ENCODE results near the gene TXNDC2. TPM values are rescaled to one million over a fixed set of nuclear protein-coding genes. Genes with fewer than 3 reads are reported as not detected.

The TXNDC2 gene
- total and polyA plus RNA-seq, 4 donors, result under 0.01 to 0.09 TPM; not detected in 2

DNA sequence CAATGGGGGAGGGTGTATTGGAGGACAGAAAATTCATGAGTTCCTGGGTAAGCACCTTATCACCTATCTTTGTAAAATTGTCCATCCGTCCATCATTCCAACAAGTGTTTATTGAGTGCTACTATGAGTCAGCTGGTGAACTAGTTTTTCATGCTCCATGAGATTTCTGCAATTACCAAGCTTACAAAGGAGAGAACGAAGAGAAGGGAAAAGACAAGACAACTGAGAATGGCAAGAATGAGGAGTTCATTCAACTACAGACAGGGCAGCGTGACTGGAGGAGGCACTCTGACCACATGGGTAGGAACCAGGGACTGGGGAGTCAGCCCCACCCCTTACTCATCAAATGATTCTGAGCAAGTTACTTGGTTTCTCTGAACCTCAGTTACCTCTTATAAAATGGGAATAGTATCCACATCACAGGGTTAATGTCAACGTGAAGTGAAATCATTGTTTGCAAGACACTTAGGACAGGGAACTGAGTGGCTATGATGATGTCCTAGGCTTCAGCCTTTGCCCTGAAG, 18.6 kb upstream of the TXNDC2 start:
- WGBS, result 83% methylated on average over 4 of the region's 4 CpGs
- Histone ChIP-seq H3K9ac (ENCODE audit: low read depth in 1 of 2, low read length in 2 of 2) (no peak overlapping the region), H3K4me3 (ENCODE audit: low read depth in 1 of 3, low read length in 3 of 3) (no peak overlapping the region), H3K9me3 (ENCODE audit: control insufficient read depth in 4 of 4, low read length in 3 of 4) (peaks cover 0 to 3% (median 3%) of the 10 kb centered on the region in 4 donors), H3K27ac (ENCODE audit: low read depth in 1 of 2, low read length in 2 of 2) (no peak overlapping the region), H3K27me3 (ENCODE audit: control insufficient read depth in 4 of 4, insufficient read depth in 4 of 4, low read length in 3 of 4) (no peaks in the 10 kb centered on the region), H3K36me3 (ENCODE audit: control insufficient read depth in 4 of 4, insufficient read depth in 3 of 4, low read depth in 1 of 4, low read length in 3 of 4) (no peaks in the 10 kb centered on the region), H3K4me1 (ENCODE audit: control insufficient read depth in 4 of 4, insufficient read depth in 4 of 4, low read length in 3 of 4) (no peaks in the 10 kb centered on the region)
- TF ChIP-seq RAD21 (IDR thresholded peaks at IDR 0.05) (no peak), YY1 (IDR thresholded peaks at IDR 0.05) (no peak), GABPA (IDR thresholded peaks at IDR 0.05 in 1 of 2, conservative IDR thresholded peaks at IDR 0.05 in 1 of 2) (no peak), HNF4A (conservative IDR thresholded peaks at IDR 0.05) (no peak), TAF1 (conservative IDR thresholded peaks at IDR 0.05) (no peak)
- TF ChIP-seq, protein P1, sequence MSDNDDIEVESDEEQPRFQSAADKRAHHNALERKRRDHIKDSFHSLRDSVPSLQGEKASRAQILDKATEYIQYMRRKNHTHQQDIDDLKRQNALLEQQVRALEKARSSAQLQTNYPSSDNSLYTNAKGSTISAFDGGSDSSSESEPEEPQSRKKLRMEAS (IDR thresholded peaks at IDR 0.05), result no peak
- TF ChIP-seq, protein P2, sequence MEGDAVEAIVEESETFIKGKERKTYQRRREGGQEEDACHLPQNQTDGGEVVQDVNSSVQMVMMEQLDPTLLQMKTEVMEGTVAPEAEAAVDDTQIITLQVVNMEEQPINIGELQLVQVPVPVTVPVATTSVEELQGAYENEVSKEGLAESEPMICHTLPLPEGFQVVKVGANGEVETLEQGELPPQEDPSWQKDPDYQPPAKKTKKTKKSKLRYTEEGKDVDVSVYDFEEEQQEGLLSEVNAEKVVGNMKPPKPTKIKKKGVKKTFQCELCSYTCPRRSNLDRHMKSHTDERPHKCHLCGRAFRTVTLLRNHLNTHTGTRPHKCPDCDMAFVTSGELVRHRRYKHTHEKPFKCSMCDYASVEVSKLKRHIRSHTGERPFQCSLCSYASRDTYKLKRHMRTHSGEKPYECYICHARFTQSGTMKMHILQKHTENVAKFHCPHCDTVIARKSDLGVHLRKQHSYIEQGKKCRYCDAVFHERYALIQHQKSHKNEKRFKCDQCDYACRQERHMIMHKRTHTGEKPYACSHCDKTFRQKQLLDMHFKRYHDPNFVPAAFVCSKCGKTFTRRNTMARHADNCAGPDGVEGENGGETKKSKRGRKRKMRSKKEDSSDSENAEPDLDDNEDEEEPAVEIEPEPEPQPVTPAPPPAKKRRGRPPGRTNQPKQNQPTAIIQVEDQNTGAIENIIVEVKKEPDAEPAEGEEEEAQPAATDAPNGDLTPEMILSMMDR (IDR thresholded peaks at IDR 0.05; ENCODE audit: low read depth, low read length, missing input control), result no peak
- TF ChIP-seq, protein P3, sequence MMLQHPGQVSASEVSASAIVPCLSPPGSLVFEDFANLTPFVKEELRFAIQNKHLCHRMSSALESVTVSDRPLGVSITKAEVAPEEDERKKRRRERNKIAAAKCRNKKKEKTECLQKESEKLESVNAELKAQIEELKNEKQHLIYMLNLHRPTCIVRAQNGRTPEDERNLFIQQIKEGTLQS (IDR thresholded peaks at IDR 0.05), result no peak
- TF ChIP-seq, protein P4, sequence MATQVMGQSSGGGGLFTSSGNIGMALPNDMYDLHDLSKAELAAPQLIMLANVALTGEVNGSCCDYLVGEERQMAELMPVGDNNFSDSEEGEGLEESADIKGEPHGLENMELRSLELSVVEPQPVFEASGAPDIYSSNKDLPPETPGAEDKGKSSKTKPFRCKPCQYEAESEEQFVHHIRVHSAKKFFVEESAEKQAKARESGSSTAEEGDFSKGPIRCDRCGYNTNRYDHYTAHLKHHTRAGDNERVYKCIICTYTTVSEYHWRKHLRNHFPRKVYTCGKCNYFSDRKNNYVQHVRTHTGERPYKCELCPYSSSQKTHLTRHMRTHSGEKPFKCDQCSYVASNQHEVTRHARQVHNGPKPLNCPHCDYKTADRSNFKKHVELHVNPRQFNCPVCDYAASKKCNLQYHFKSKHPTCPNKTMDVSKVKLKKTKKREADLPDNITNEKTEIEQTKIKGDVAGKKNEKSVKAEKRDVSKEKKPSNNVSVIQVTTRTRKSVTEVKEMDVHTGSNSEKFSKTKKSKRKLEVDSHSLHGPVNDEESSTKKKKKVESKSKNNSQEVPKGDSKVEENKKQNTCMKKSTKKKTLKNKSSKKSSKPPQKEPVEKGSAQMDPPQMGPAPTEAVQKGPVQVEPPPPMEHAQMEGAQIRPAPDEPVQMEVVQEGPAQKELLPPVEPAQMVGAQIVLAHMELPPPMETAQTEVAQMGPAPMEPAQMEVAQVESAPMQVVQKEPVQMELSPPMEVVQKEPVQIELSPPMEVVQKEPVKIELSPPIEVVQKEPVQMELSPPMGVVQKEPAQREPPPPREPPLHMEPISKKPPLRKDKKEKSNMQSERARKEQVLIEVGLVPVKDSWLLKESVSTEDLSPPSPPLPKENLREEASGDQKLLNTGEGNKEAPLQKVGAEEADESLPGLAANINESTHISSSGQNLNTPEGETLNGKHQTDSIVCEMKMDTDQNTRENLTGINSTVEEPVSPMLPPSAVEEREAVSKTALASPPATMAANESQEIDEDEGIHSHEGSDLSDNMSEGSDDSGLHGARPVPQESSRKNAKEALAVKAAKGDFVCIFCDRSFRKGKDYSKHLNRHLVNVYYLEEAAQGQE (IDR thresholded peaks at IDR 0.05), result no peak
- DNase-seq (ENCODE audit: low spot score), result no peak

DNA sequence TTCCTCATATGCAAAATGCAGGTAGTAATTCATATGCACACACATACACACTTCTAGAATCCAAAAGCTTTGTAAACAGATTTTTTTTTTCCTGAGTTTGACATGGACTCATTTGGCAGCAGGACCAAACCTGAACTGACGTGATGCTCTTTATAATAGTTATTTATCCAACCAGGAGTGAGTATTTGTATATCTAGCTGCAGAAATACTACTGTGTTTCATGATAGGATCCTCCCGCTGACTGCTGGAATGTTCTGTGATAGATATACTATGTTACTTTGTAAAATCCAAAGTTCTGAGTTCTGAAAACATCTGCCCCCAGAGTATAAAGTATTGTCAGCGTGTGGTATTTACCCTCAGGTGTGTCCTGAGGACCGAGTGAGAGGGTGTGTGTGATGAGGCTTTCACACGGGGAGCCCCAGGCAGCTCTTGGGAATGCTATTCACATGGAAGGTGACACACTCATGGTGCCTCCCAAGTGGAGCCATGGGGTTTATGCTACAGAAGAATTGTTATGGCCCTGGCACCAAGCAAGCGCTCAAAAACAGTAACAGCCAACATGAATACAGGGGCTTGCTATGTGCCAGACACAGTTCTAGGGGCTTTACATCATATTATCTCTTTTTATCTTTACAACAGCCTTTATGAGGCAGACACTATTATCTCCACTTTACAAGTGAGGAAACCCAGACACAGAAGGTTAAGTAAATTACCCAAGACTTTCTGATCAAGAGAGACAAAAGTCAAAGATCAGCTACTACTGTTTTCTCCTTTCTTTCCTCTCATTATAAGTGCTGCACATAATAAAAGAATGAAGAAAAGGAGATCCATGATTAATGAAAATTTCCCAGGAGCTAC, 16.7 kb upstream of the TXNDC2 start:
- Histone ChIP-seq H3K4me1 (ENCODE audit: control insufficient read depth in 4 of 4, insufficient read depth in 4 of 4, low read length in 3 of 4) (no peaks in the 10 kb centered on the region), H3K9me3 (ENCODE audit: control insufficient read depth in 4 of 4, low read length in 3 of 4) (peaks cover 0 to 3% (median 3%) of the 10 kb centered on the region in 4 donors), H3K27me3 (ENCODE audit: control insufficient read depth in 4 of 4, insufficient read depth in 4 of 4, low read length in 3 of 4) (no peaks in the 10 kb centered on the region), H3K4me3 (ENCODE audit: low read depth in 1 of 3, low read length in 3 of 3) (no peak overlapping the region), H3K27ac (ENCODE audit: low read depth in 1 of 2, low read length in 2 of 2) (no peak overlapping the region), H3K36me3 (ENCODE audit: control insufficient read depth in 4 of 4, insufficient read depth in 3 of 4, low read depth in 1 of 4, low read length in 3 of 4) (no peaks in the 10 kb centered on the region), H3K9ac (ENCODE audit: low read depth in 1 of 2, low read length in 2 of 2) (no peak overlapping the region)
- TF ChIP-seq, protein P4 (IDR thresholded peaks at IDR 0.05), result no peak
- TF ChIP-seq EGR1 (IDR thresholded peaks at IDR 0.05; ENCODE audit: low read depth in 2 of 2) (no peak), SP1 (IDR thresholded peaks at IDR 0.05) (no peak), RXRA (IDR thresholded peaks at IDR 0.05) (no peak)
- TF ChIP-seq, protein P2 (IDR thresholded peaks at IDR 0.05; ENCODE audit: low read depth, low read length, missing input control), result no peak
- WGBS, result 68% methylated on average over 6 of the region's 6 CpGs
- DNase-seq (ENCODE audit: low spot score), result no peak

All from liver (tissue), 9 donors.